Kidney glomerular epithelial cell (primary cell): ENCODE results near the gene ACTA2.

Experiments
- DNase-seq: peaks from one replicate; lab custom pipeline; 2025; lab: John Stamatoyannopoulos, UW

The ACTA2 gene

GRCh38 chr10:88952647-88953111 lies at the start of gene ACTA2:
Gene ACTA2, minus strand, starts transcription at chr10:88952773. Its CDS starts 3,843 bp downstream, at chr10:88948930.
- DNase-seq = no peak

DNA sequence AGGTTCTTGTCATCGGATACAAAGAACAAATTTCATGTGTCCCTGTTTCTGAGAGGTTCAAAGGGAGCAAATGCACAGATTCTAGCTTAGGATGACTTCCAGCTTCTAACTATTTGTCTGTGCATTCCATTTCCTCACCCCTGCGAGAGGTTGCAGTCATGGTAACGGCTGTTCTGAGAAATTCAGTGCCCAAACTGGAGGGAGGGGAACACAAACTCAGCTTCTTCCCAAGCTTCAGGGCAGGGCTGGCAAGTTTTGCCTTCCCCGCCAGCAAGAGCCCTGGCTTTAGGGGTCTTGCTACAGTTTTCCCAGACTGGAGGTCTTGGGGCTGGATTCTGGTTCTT lies 49.1 kb upstream of the ACTA2 start:
- DNase-seq = no peak

DNA sequence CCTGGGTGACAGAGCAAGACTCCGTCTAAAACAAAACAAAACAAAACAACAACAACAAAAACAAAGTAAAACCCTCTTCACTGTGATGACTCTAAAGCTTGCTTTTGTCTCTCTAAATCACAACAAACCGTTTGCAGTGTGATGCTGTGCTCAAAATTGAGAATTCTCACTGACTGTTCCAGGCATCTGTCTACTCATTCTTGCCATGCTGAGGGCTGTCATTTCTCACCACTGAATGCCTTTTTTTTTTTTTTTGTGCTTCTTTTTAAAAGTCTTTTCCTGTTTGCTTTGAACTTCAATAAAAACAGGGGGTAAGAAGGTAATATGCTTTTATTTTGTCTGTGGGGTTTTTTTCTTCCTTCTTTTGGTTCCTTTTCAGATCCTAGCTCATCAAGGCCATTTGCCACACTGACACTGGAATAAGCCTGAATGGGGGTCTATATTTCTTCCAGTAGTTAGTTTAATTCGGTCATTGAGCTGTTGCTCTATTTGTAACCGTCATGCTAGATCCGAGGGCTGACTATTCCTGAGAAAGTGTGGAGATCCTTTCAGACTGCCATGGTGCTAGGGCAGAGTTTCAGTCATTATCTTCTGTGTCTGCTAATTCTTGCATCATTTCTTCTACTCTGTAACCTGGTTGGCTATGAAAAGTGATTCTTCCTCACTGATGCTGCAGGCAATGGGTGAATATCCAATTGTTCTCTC lies 48.6 kb upstream of the ACTA2 start:
- DNase-seq = no peak

- DNase-seq = no peak
Observed at GRCh38 chr10:88999625-89000024, 47.1 kb upstream of the ACTA2 start.

DNA sequence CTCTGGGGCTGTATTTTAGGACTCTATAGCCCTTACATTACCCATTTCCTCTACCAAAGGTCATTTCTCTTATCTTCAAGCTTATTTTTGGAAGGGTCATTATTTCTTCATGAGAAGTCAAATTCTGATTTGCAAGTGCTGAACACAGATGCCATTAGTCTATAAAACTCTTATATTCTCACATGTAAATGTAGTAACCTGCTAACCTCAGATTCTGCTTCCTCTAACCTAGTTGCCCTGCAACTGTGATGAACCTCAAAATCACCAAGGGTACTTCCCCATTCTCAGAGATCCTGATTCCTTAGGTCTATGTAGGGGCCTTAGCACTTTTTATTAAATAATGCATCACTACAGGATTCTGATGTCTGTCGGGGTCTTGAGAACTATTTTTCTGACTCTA lies 44.4 kb upstream of the ACTA2 start:
- no peak for DNase-seq

GRCh38 chr10:88995156-88995876 lies 42.7 kb upstream of the ACTA2 start:
- no peak for DNase-seq

GRCh38 chr10:88994019-88994418 lies 41.4 kb upstream of the ACTA2 start:
- DNase-seq = peak; percentile 12

DNA sequence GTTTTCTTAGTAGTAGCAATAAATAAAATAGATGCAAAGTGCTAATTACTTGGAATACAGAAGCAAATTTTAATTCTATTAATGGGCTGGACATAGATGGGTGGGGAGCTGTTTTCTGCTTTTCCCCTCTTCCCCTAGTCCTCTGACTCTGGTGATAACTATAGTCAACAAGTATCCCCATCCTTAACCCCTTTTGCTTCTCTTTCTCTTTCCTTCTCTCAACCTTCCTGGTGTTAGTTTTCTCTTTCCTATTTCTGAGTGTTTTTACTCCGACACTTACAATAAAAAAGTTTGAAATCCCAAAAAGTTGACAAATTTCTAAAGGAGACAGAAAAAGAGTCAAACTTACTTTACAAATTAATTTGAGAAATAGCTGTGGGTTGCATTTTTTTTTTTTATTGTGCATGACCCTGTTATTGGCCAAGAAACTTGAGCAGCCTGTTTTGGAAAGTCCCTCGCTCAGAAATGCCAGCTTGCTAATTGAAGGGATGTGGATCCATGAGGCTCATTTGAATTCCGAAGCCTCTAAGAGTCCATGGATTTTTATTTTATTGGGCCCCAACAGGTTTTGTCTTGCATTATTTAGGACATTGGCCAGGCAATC lies 40.5 kb upstream of the ACTA2 start:
- peak; percentile 36 for DNase-seq

DNA sequence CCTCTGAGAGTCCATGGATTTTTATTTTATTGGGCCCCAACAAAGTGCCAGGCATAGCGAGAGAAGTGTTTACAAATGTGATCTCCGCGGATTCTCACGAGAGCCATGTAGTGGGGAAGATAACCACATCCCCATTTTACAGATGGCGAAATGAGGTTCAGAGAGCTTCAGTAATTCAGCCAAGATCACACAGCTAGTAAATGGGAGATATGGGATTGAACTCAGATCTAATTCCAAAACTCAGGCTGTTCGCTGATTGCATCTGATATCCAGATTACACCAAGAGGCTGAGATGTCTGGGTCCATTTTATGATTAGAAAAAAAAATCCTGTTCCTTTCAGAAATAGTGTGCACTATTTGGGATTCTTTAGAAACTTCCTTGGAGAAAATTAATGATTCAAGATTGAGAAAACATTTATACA lies 39.3 kb upstream of the ACTA2 start:
- peak; percentile 57 for DNase-seq

- DNase-seq = peak; percentile 57
Observed at GRCh38 chr10:88991161-88991898, 38.8 kb upstream of the ACTA2 start.

GRCh38 chr10:88990384-88991160 lies 38.0 kb upstream of the ACTA2 start, which contains the start of gene FAS:
Gene FAS, plus strand, starts transcription at chr10:88990798. Its CDS starts 79 bp downstream, at chr10:88990877.
- peak; percentile 88 for DNase-seq

DNA sequence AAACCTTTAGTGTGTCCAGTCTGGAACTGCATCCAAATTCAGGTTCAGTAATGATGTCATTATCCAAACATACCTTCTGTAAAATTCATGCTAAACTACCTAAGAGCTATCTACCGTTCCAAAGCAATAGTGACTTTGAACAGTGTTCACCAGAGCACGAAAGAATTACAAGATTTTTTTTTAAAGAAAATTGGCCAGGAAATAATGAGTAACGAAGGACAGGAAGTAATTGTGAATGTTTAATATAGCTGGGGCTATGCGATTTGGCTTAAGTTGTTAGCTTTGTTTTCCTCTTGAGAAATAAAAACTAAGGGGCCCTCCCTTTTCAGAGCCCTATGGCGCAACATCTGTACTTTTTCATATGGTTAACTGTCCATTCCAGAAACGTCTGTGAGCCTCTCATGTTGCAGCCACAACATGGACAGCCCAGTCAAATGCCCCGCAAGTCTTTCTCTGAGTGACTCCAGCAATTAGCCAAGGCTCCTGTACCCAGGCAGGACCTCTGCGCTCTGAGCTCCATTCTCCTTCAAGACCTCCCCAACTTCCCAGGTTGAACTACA lies 37.3 kb upstream of the ACTA2 start:
- peak; percentile 73 for DNase-seq

DNA sequence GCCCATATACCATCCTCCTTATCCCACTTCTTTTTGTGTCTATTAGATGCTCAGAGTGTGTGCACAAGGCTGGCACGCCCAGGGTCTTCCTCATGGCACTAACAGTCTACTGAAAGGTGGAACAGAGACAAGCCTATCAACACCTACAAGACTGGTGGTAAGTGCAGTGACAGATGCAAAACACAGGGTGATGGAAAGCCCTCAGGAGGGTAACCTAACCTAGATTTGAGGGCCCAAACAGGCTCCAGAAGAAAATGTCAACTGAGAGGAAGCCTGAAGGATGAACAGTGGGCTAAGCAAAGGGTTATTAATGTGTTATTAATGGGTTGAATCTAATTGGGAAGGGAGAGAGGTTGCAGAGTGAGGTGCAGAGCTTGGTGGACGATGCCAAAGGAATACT lies 36.9 kb upstream of the ACTA2 start:
- no peak for DNase-seq

- DNase-seq = no peak
Observed at GRCh38 chr10:88987840-88988239, 35.3 kb upstream of the ACTA2 start.

- no peak for DNase-seq
Observed at GRCh38 chr10:88987243-88987725, 34.7 kb upstream of the ACTA2 start.

- peak; percentile 30 for DNase-seq
Observed at GRCh38 chr10:88986549-88987242, 34.1 kb upstream of the ACTA2 start.

- no peak for DNase-seq
Observed at GRCh38 chr10:88984525-88984924, 32.0 kb upstream of the ACTA2 start.

DNA sequence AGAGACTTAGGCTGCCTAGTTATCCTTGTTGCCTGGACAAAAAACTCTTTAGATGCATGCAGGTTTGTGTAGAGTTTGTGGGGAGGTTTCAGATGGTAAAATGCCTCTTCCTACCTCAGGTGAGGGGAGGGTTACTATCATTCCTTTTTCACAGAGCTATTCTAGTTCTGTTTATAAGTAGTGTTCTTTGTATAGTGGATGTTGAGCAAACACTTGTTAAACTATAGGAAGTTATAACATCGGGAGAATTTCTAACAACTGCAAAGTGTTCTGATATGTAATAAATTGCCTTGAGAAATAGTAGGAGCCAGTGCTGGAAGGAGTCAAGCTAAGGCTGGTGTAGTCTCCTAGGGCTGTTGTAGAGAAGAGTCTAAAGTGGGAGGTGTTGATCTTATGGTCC lies 31.4 kb upstream of the ACTA2 start:
- DNase-seq = no peak

GRCh38 chr10:88983206-88983605 lies 30.6 kb upstream of the ACTA2 start:
- DNase-seq = no peak

- no peak for DNase-seq
Observed at GRCh38 chr10:88982366-88982765, 29.8 kb upstream of the ACTA2 start.
